HepG2 (cell line): ENCODE results near the gene STIP1. TPM values are rescaled to one million over a fixed set of nuclear protein-coding genes. Genes with fewer than 3 reads are reported as not detected.

Experiments used
- CENPT ChIP-seq: sonication (generic); formaldehyde crosslinking; IDR thresholded peaks from 2 replicates; pipeline ENCODE4 v1.8.0; 2022; ENCODE audit warnings: low read depth, mild to moderate bottlenecking, moderate library complexity, missing genetic modification reagents
- KLF12 ChIP-seq: sonication (generic); formaldehyde crosslinking; IDR thresholded peaks from 2 replicates; pipeline ENCODE4 v1.4.0; 2020; ENCODE audit warnings: missing genetic modification reagents, borderline replicate concordance
- SCMH1 ChIP-seq: sonication (generic); formaldehyde crosslinking; IDR thresholded peaks from 2 replicates; pipeline ENCODE4 v1.9.0; 2021; ENCODE audit warnings: missing genetic modification reagents, mild to moderate bottlenecking, borderline replicate concordance
- SKI ChIP-seq: fragments of 450-650 bp; IDR thresholded peaks from one replicate; pipeline ENCODE4 v1.6.1; 2018; ENCODE audit warnings: mild to moderate bottlenecking; ENCODE audit not compliant: partially characterized antibody
- SMARCE1 ChIP-seq: fragments of 450-650 bp; IDR thresholded peaks from 2 replicates; pipeline ENCODE4 v1.6.1; 2017; ENCODE audit warnings: borderline replicate concordance
- ZHX1 ChIP-seq: sonication (generic); formaldehyde crosslinking; IDR thresholded peaks from 2 replicates; pipeline ENCODE4 v1.8.1; 2022; ENCODE audit warnings: low read depth, mild to moderate bottlenecking, missing genetic modification reagents
- ZMYM3 ChIP-seq: sonication (generic); formaldehyde crosslinking; IDR thresholded peaks from 2 replicates; pipeline ENCODE4 v1.5.1; 2020; ENCODE audit warnings: mild to moderate bottlenecking, missing genetic modification reagents
- ZNF10 ChIP-seq: sonication (generic); formaldehyde crosslinking; IDR thresholded peaks from 2 replicates; pipeline ENCODE4 v1.4.0; 2020; ENCODE audit warnings: mild to moderate bottlenecking, low read depth, missing genetic modification reagents, borderline replicate concordance
- ZNF274 ChIP-seq: sonication (generic); formaldehyde crosslinking; IDR thresholded peaks from 2 replicates; pipeline ENCODE4 v1.5.1; 2020; ENCODE audit warnings: mild to moderate bottlenecking, missing genetic modification reagents
- ZNF496 ChIP-seq: sonication (generic); formaldehyde crosslinking; IDR thresholded peaks from 2 replicates; pipeline ENCODE4 v1.8.1; 2023; ENCODE audit warnings: mild to moderate bottlenecking, moderate library complexity, missing genetic modification reagents; ENCODE audit not compliant: insufficient replicate concordance
- ZNF724P ChIP-seq: sonication (generic); formaldehyde crosslinking; IDR thresholded peaks from 2 replicates; pipeline ENCODE4 v1.8.0; 2022; ENCODE audit warnings: missing genetic modification reagents, borderline replicate concordance
- polyA plus RNA-seq, 8 experiments: library from polyadenylated mRNA; depleted of rRNA in 3 of 8; stranded (reverse) in 7 of 8; unstranded in 1 of 8; fragments of >200 nt; fragmentation: Illumina TruSeq in 4 of 8; extraction: Trizol in 4 of 8; gene quantifications; 2 replicates each; pipeline versions ENCODE4 v1.2.1 to v1.2.3, GENCODE V29; 2011 to 2016; ENCODE audit warnings: low read depth in 4 of 8, missing spikeins in 1 of 8, mixed read lengths in 1 of 8; ENCODE audit not compliant: insufficient read depth in 1 of 8
- total RNA-seq, 5 experiments: library from RNA; depleted of rRNA; stranded (reverse); fragments of >200 nt; fragmentation: Illumina TruSeq; extraction: Trizol; gene quantifications; 2 replicates each; pipeline ENCODE4 v1.2.3, GENCODE V29; 2016; ENCODE audit warnings: low read depth in 1 of 5
- TF ChIP-seq, protein P1 (sequence below), 2 experiments: sonication (generic) in 1 of 2; formaldehyde crosslinking in 1 of 2; IDR thresholded peaks; 2 replicates each; pipeline versions ENCODE4 v1.4.0 to v1.6.1; 2016 to 2020; ENCODE audit warnings: borderline replicate concordance in 1 of 2, low read depth in 1 of 2, mild to moderate bottlenecking in 1 of 2, missing genetic modification reagents in 1 of 2
- TF ChIP-seq, protein P2 (sequence below): sonication (generic); formaldehyde crosslinking; IDR thresholded peaks from 2 replicates; pipeline ENCODE4 v1.5.1; 2020; ENCODE audit warnings: mild to moderate bottlenecking, missing genetic modification reagents
- TF ChIP-seq, protein P3 (sequence below): sonication (generic); formaldehyde crosslinking; IDR thresholded peaks from 2 replicates; pipeline ENCODE4 v1.8.1; 2023; ENCODE audit warnings: missing genetic modification reagents, inconsistent platforms, borderline replicate concordance
- TF ChIP-seq, protein P4 (sequence below): sonication (generic); IDR thresholded peaks from 2 replicates; pipeline ENCODE4 v1.6.1; 2016; ENCODE audit warnings: low read depth, borderline replicate concordance

STIP1 gene
- total and polyA plus RNA-seq, 2 of the 13 experiments (the other 11 are each of a cell fraction or from before 2014, with no cell fraction given) = 81.1 to 217 TPM

- TF ChIP-seq, protein P1, sequence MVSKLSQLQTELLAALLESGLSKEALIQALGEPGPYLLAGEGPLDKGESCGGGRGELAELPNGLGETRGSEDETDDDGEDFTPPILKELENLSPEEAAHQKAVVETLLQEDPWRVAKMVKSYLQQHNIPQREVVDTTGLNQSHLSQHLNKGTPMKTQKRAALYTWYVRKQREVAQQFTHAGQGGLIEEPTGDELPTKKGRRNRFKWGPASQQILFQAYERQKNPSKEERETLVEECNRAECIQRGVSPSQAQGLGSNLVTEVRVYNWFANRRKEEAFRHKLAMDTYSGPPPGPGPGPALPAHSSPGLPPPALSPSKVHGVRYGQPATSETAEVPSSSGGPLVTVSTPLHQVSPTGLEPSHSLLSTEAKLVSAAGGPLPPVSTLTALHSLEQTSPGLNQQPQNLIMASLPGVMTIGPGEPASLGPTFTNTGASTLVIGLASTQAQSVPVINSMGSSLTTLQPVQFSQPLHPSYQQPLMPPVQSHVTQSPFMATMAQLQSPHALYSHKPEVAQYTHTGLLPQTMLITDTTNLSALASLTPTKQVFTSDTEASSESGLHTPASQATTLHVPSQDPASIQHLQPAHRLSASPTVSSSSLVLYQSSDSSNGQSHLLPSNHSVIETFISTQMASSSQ (IDR thresholded peaks at IDR 0.05; ENCODE audit: low read depth) = no peak
- TF ChIP-seq, protein P1 (CRISPR knock-in tag; IDR thresholded peaks at IDR 0.05; ENCODE audit: borderline replicate concordance) = no peak
- TF ChIP-seq ZNF274 (CRISPR knock-in tag) = no peak
- TF ChIP-seq ZHX1 (CRISPR knock-in tag) = 0 out of 2 replicates have a peak, but pooled peaks have one; percentile 41
- no peak; the same call in 1 of the 2 replicates for TF ChIP-seq KLF12 (CRISPR knock-in tag)
- TF ChIP-seq SCMH1 (CRISPR knock-in tag) = no peak
- TF ChIP-seq ZMYM3 (CRISPR knock-in tag) = no peak
- TF ChIP-seq ZNF724P (CRISPR knock-in tag) = no peak
- no peak for TF ChIP-seq ZNF496
- no peak for TF ChIP-seq CENPT (CRISPR knock-in tag)
- no peak for TF ChIP-seq SMARCE1
- TF ChIP-seq, protein P2, sequence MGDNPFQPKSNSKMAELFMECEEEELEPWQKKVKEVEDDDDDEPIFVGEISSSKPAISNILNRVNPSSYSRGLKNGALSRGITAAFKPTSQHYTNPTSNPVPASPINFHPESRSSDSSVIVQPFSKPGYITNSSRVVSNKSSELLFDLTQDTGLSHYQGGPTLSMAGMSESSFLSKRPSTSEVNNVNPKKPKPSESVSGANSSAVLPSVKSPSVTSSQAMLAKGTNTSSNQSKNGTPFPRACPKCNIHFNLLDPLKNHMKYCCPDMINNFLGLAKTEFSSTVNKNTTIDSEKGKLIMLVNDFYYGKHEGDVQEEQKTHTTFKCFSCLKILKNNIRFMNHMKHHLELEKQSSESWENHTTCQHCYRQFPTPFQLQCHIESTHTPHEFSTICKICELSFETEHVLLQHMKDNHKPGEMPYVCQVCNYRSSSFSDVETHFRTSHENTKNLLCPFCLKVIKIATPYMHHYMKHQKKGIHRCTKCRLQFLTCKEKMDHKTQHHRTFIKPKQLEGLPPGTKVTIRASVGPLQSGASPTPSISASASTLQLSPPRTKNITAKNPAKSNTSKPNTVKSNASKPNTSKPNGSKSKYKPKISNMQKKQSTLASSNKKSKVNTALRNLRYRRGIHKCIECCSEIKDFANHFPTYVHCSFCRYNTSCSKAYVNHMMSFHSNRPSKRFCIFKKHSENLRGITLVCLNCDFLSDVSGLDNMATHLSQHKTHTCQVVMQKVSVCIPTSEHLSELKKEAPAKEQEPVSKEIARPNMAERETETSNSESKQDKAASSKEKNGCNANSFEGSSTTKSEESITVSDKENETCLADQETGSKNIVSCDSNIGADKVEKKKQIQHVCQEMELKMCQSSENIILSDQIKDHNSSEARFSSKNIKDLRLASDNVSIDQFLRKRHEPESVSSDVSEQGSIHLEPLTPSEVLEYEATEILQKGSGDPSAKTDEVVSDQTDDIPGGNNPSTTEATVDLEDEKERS = no peak
- TF ChIP-seq ZNF10 (CRISPR knock-in tag) = no peak
- TF ChIP-seq, protein P3, sequence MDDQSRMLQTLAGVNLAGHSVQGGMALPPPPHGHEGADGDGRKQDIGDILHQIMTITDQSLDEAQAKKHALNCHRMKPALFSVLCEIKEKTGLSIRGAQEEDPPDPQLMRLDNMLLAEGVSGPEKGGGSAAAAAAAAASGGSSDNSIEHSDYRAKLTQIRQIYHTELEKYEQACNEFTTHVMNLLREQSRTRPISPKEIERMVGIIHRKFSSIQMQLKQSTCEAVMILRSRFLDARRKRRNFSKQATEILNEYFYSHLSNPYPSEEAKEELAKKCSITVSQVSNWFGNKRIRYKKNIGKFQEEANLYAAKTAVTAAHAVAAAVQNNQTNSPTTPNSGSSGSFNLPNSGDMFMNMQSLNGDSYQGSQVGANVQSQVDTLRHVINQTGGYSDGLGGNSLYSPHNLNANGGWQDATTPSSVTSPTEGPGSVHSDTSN = peak; percentile 94
- TF ChIP-seq SKI = no peak
- TF ChIP-seq, protein P4, sequence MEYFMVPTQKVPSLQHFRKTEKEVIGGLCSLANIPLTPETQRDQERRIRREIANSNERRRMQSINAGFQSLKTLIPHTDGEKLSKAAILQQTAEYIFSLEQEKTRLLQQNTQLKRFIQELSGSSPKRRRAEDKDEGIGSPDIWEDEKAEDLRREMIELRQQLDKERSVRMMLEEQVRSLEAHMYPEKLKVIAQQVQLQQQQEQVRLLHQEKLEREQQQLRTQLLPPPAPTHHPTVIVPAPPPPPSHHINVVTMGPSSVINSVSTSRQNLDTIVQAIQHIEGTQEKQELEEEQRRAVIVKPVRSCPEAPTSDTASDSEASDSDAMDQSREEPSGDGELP = no peak; the same call in 1 of the 2 replicates
Measured at GRCh38 chr11:64185693-64186491, at the start of gene STIP1 (continued).
